Common myeloid progenitor, CD34-positive (primary cell): ENCODE measurements around the gene GLIPR2.
A peak's percentile ranks its signal among the peaks of the same experiment; 100 is the strongest.

Experiments used
- CTCF ChIA-PET: fragments of 350-600 bp; sonication (Branson Sonifier 250); formaldehyde crosslinking; loops from one replicate; lab custom pipeline; 2021; ENCODE audit warnings: antibody characterized with exemption; lab: Charles Lee
- POLR2A ChIA-PET: fragments of 350-600 bp; sonication (Branson Sonifier 250); formaldehyde crosslinking; loops from one replicate; lab custom pipeline; 2021; ENCODE audit warnings: antibody characterized with exemption; lab: Charles Lee
- DNase-seq, 3 donors: peaks; one replicate each; pipeline versions ENCODE4 v3.0.0 to v3.0.0-alpha.2; 2013
- H3K27ac ChIP-seq, 2 experiments: 1 replicate in 1 of 2; 2 replicates in 1 of 2; pipeline ENCODE4 v1.7.0; 2013; ENCODE audit warnings: inconsistent platforms in 2 of 2, low read length in 2 of 2, mild to moderate bottlenecking in 2 of 2, low read depth in 1 of 2, moderate library complexity in 1 of 2; ENCODE audit not compliant: severe bottlenecking in 2 of 2, insufficient read depth in 1 of 2, poor library complexity in 1 of 2
- H3K27me3 ChIP-seq, 5 experiments: replicated peaks in 2 of 5; 1 replicate in 3 of 5; 2 replicates in 2 of 5; pipeline versions ENCODE4 v1.6.1 to v1.7.0; 2013; ENCODE audit warnings: low read length in 4 of 5, mild to moderate bottlenecking in 2 of 5, moderate library complexity in 2 of 5, inconsistent platforms in 1 of 5; ENCODE audit not compliant: insufficient read depth in 5 of 5, control insufficient read depth in 4 of 5
- H3K36me3 ChIP-seq, 4 experiments: 1 replicate in 2 of 4; 2 replicates in 2 of 4; pipeline versions ENCODE4 v1.6.1 to v1.7.0; 2013; ENCODE audit warnings: low read length in 3 of 4, control low read depth in 1 of 4, mild to moderate bottlenecking in 1 of 4; ENCODE audit not compliant: control insufficient read depth in 4 of 4, insufficient read depth in 4 of 4
- H3K4me1 ChIP-seq, 4 experiments: 1 replicate in 3 of 4; 2 replicates in 1 of 4; pipeline versions ENCODE4 v1.6.1 to v1.7.1; 2013; ENCODE audit warnings: low read length in 3 of 4, mild to moderate bottlenecking in 3 of 4, control low read depth in 1 of 4, inconsistent platforms in 1 of 4, moderate library complexity in 1 of 4; ENCODE audit not compliant: control insufficient read depth in 4 of 4, insufficient read depth in 4 of 4; ENCODE audit errors: control extremely low read depth in 1 of 4
- H3K4me3 ChIP-seq, 7 experiments: 1 replicate in 4 of 7; 2 replicates in 3 of 7; pipeline versions ENCODE4 v1.5.1 to v1.7.0; 2013; ENCODE audit warnings: mild to moderate bottlenecking in 7 of 7, low read length in 6 of 7, moderate library complexity in 6 of 7, inconsistent platforms in 2 of 7, low read depth in 2 of 7, control low read depth in 1 of 7; ENCODE audit not compliant: insufficient read depth in 4 of 7, control insufficient read depth in 1 of 7; ENCODE audit errors: extremely low read depth in 1 of 7
- H3K9me3 ChIP-seq, 5 experiments: 1 replicate in 4 of 5; 2 replicates in 1 of 5; pipeline versions ENCODE4 v1.6.1 to v1.7.1; 2013; ENCODE audit warnings: low read length in 4 of 5, mild to moderate bottlenecking in 2 of 5, inconsistent platforms in 1 of 5, low read depth in 1 of 5, moderate library complexity in 1 of 5; ENCODE audit not compliant: control insufficient read depth in 4 of 5, insufficient read depth in 2 of 5; ENCODE audit errors: control extremely low read depth in 1 of 5
- WGBS: methylation state at CpG from one replicate; pipeline ENCODE4 v1.1.5; 2013; ENCODE audit not compliant: insufficient coverage; 5-methylcytosine and 5-hydroxymethylcytosine counted together

Gene GLIPR2

DNA sequence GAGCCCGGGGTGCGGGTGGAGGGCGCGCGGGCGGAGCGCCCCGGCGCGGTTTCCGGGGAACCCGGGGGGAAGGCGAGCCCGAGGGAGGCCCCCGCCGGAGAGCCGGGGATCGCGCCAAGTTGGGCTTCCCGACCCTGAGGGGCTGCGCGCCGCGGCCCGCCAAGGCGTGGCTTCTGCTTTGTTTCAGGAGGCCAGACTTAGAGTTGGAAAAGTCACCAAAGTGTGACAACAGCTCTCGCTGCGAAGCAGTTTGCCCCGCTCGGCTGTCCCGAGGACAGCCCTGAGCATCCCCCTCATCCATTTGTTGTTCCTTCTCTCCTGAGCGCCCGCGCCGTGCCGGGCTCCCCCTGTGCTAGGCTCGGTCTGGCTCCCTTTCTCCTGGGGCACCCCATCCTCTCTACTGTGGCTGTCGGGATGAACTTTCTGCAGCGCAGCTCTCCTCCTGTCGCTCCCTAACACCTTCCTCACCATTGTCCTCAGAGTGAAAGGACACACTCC is 410 bp downstream of the GLIPR2 start:
- H3K27ac ChIP-seq: no peak overlapping the region
- WGBS: under 1% methylated on average over 40 of the region's 40 CpGs

DNA sequence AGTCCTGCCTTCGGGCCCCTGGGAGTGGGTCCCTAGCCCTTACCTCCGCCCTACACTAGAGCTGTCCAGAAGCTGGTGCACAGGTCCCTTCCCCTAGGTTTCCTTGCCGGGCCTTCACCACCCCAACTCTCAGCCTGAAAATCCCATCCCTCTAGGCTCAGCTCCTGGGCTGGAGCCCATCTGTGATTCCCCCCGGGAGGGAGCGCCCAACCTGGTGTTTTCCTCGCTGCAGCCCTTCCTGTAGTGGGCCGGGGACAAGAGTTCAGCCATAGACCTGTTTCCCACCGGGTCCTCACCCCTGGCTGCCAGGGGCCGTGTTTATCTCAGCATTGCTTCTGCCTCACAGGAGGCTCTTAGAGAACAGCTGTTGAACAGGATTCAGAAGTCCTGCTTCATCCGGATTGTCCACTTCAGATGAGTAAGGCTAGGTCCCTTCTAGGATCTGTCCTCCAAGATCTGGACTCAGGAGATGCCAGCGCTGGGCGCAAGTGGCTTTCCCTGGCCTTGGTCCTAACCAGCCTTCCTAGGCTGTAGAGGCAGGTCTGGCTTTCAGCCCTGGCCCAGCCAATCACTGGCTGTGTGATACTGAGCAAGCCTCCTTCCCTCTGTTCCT is 965 bp downstream of the GLIPR2 start:
- peaks cover 4 to 63% (median 56%) of the 10 kb centered on the region in 4 experiments for H3K4me1 ChIP-seq
- H3K27ac ChIP-seq: no peak overlapping the region
- 54% methylated on average over 10 of the region's 12 CpGs for WGBS
- peaks cover 0 to 17% (median 2%) of the 10 kb centered on the region in 5 experiments for H3K27me3 ChIP-seq
- no peaks in the 10 kb centered on the region for H3K36me3 ChIP-seq
- ChIA-PET CTCF (interaction anchor here (0.9 to 9.8 kb wide), 8 partner anchors 11 to 207 kb away, joined by 3 to 106 read pairs (median 5); partner anchors contain the start of gene CCIN), POLR2A (interaction anchor here (1.4 kb wide), 1 partner anchor 13 kb away, joined by 5 read pairs; no protein-coding TSS in a partner anchor)
- no peaks in the 10 kb centered on the region for H3K9me3 ChIP-seq
- no peak for DNase-seq
- peak overlapping the region; percentile 67 to 85 (median 75) for H3K4me3 ChIP-seq

More for the DNA sequence above, 410 bp downstream of the GLIPR2 start:
- Histone ChIP-seq H3K36me3 (no peaks in the 10 kb centered on the region), H3K27me3 (peaks cover 0 to 17% (median 2%) of the 10 kb centered on the region in 5 experiments), H3K4me1 (peaks cover under 1 to 57% (median 50%) of the 10 kb centered on the region in 4 experiments), H3K9me3 (no peaks in the 10 kb centered on the region), H3K4me3 (peak overlapping the region; percentile 67 to 85 (median 75))
- peak in 2 of 3 donors; percentile 27 to 30 for DNase-seq
- POLR2A ChIA-PET: interaction anchor here (1.4 kb wide), 1 partner anchor 13 kb away, joined by 5 read pairs; no protein-coding TSS in a partner anchor
- CTCF ChIA-PET: interaction anchor here (0.9 to 9.8 kb wide), 10 partner anchors 12 to 207 kb away, joined by 3 to 106 read pairs (median 4); partner anchors contain the start of gene CCIN

- Histone ChIP-seq H3K36me3 (no peaks in the 10 kb centered on the region), H3K4me3 (no peak overlapping the region), H3K27ac (no peak overlapping the region), H3K4me1 (peaks cover 5 to 73% (median 66%) of the 10 kb centered on the region in 4 experiments), H3K27me3 (peaks cover 0 to 17% (median 2%) of the 10 kb centered on the region in 5 experiments), H3K9me3 (no peaks in the 10 kb centered on the region)
- ChIA-PET CTCF (interaction anchor here (0.9 to 9.8 kb wide), 5 partner anchors 17 to 37 kb away, joined by 3 to 106 read pairs (median 8); partner anchors contain the start of gene CCIN), POLR2A (interaction anchor here (0.6 to 1.9 kb wide), 2 partner anchors 13 to 69 kb away, joined by 3 to 6 read pairs; no protein-coding TSS in a partner anchor)
- 97% methylated on average over 8 of the region's 10 CpGs for WGBS
- DNase-seq: no peak
Observed at GRCh38 chr9:36138496-36138895, 2.0 kb downstream of the GLIPR2 start.

DNA sequence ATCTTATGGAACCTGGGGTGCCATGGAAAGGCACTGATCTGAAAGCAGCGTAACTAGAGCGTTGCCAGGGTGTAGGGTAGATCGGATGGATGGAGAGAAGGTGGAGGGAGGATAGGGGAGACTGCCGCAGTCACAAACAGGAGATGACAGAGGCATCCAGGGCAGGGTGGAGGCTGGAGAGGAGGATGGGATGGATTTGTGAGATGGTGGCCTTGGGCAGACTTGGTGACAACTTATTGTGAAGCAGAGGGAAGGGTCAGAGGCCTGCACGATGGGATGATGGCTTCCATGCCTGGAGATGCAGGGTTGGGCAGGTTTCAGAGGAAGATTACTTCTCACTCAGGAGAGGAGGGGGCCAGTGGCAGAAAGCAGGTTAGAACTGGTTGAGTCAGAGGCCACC is 2.4 kb downstream of the GLIPR2 start:
- ChIA-PET POLR2A (interaction anchor here (1.9 kb wide), 1 partner anchor 12 kb away, joined by 6 read pairs; no protein-coding TSS in a partner anchor), CTCF (interaction anchor here (0.9 to 9.8 kb wide), 7 partner anchors 8 to 37 kb away, joined by 3 to 106 read pairs (median 5); no protein-coding TSS in a partner anchor)
- H3K4me3 ChIP-seq: no peak overlapping the region
- WGBS: 100% methylated on average over 5 of the region's 5 CpGs
- H3K27me3 ChIP-seq: peaks cover 0 to 17% (median 2%) of the 10 kb centered on the region in 5 experiments
- H3K36me3 ChIP-seq: no peaks in the 10 kb centered on the region
- no peaks in the 10 kb centered on the region for H3K9me3 ChIP-seq
- H3K4me1 ChIP-seq: peaks cover 6 to 77% (median 69%) of the 10 kb centered on the region in 4 experiments
- no peak overlapping the region for H3K27ac ChIP-seq
- DNase-seq: no peak

- CTCF ChIA-PET: interaction anchor here (0.8 to 9.8 kb wide), 9 partner anchors 8 to 49 kb away, joined by 3 to 106 read pairs (median 5); no protein-coding TSS in a partner anchor
- Histone ChIP-seq H3K4me1 (peaks cover 16 to 91% (median 84%) of the 10 kb centered on the region in 4 experiments), H3K27ac (peak overlapping the region in 1 of 2 experiments; percentile 45), H3K36me3 (no peaks in the 10 kb centered on the region), H3K9me3 (no peaks in the 10 kb centered on the region), H3K4me3 (peak overlapping the region in 3 of 7 experiments; percentile 21 to 36 (median 29)), H3K27me3 (peaks cover 0 to 17% (median 0%) of the 10 kb centered on the region in 5 experiments)
- 61% methylated on average over 5 of the region's 11 CpGs for WGBS
- peak in 2 of 3 donors; percentile 43 to 56 for DNase-seq
- POLR2A ChIA-PET: interaction anchor here (0.6 to 1.9 kb wide), 4 partner anchors 11 to 1044 kb away, joined by 3 to 6 read pairs (median 3); partner anchors contain the start of gene CLTA
Observed at GRCh38 chr9:36140086-36141084, 3.9 kb downstream of the GLIPR2 start.

GRCh38 chr9:36141288-36141687 is 4.8 kb downstream of the GLIPR2 start:
- peaks cover 0 to 8% (median 3%) of the 10 kb centered on the region in 5 experiments for H3K9me3 ChIP-seq
- peaks cover 0 to 10% (median 0%) of the 10 kb centered on the region in 5 experiments for H3K27me3 ChIP-seq
- POLR2A ChIA-PET: interaction anchor here (0.6 kb wide), 1 partner anchor 381 kb away, joined by 7 read pairs; no protein-coding TSS in a partner anchor
- H3K4me1 ChIP-seq: peaks cover 18 to 85% (median 78%) of the 10 kb centered on the region in 4 experiments
- CTCF ChIA-PET: interaction anchor here (1.4 to 9.8 kb wide), 3 partner anchors 14 to 49 kb away, joined by 4 to 106 read pairs (median 32); no protein-coding TSS in a partner anchor
- H3K36me3 ChIP-seq: peaks cover 0 to 5% (median 1%) of the 10 kb centered on the region in 4 experiments
- DNase-seq: no peak
- no peak overlapping the region for H3K4me3 ChIP-seq
- 82% methylated on average over 3 of the region's 4 CpGs for WGBS
- no peak overlapping the region for H3K27ac ChIP-seq
